GM18858 (cell line): ENCODE results near the gene CACNB2.

Experiments
- ATAC-seq: cut with Tn5 transposase; IDR thresholded peaks from one replicate; pipeline ENCODE4 v1.9.1; 2021; ENCODE audit not compliant: unreplicated experiment

The CACNB2 gene

DNA sequence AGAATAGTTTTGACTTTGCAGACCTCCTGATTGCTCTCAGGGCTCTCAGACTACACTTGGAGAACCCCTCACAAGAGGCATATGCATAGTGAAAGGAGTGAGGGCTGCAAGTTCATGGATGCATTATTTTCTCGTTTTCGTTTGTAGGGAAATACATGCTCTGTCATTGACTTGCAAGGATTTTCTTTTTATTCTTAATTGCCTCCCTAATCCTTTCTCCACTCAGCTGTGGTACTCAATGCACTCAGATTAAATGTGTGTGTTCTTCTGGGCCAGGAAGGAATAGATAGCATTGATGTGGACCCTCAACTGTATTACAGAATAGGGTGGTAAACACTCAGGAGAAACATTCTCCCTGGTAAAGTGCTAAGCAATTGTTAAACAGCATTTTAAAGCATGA lies 188.7 kb downstream of the CACNB2 start:
- no peak for ATAC-seq

DNA sequence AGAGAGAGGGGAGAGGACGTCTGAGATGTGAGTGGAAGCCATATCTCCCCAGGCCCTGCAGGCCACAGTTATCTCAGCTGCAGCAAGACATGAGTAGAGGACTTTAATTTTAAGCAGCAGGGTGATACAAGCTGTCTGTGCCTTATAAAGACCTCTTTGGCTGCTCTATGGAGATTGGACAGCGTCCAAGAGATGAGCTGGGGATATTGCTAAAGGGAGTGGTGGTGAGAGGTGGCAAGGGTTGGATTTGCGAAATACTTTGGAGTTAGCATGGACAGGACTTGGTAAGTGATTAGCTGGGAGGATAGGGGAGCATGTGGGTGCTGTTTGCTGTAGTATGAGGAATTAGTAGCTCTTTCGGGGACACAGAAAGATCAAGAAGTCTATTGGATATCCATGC lies 191.8 kb downstream of the CACNB2 start:
- ATAC-seq, result no peak

DNA sequence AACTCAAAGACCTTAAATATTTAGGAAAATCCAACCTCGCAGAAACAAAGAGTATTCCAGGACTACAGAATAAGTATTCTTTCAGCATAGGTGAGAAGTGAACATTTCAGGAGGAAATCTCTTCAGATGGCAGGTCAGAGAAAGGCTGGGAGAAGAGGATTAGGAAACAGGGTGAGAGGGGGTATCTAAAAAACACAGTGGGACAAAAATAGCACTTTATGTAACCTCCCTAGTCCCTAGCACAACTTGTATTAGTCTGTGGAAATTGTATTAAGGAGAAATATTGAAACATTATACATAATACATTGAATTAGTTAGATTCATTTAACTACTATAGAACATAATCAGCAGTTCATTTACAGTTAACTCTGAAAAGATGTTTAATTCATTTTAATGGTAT lies 192.3 kb downstream of the CACNB2 start:
- no peak for ATAC-seq

DNA sequence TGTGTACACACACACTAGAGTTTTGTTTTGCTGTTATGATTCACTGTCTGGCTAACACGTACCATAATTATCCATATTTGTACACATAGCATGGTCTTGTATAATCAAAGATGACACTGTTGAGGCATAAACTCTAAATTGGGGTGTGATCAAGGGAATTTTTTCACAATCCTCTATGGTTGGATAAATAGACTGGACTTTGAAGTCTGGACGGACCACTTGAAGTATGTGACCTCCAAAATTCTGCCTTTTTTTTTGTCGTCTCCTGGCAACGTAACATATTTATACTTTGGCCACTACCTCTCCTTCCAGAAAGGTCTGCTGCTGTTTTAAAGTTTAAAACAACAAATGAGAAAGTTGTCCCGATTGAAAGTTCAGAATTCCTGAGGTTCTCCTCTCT lies 193.4 kb downstream of the CACNB2 start:
- ATAC-seq, result no peak

DNA sequence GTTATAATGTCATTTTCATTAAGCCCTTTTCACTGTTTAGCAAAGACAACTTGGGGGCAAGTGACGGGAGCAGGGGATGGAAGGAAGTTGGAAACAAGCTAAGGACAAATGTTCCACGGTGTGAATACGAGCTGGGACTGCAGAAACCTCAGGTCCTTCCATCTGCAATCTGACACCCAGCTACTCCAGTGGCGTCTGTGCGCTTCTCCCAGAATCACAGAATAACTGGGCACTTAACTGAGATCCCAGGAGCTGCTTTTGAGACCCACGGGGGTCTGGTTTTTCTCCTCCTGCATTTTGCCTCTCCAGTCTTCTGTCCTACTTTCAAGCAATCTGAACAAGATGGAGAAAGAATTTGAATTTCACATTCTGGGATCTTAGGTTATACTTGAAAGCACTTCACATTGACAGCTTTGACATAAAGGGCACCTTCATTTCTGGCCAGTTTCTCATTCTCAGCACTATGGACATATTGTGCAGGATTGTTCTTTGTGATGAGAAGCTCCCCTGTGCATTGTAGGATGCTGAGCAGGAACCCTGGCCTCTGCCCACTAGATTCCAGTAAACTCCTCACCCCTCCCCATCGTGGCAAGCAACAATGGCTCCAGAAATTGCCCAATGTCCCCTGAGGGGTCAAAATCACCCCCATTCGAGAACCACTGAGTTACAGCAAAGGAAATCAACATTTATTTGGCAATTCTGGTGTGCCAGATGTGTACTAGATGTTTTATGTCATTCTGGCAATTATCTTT lies 194.1 kb downstream of the CACNB2 start:
- ATAC-seq, result no peak

DNA sequence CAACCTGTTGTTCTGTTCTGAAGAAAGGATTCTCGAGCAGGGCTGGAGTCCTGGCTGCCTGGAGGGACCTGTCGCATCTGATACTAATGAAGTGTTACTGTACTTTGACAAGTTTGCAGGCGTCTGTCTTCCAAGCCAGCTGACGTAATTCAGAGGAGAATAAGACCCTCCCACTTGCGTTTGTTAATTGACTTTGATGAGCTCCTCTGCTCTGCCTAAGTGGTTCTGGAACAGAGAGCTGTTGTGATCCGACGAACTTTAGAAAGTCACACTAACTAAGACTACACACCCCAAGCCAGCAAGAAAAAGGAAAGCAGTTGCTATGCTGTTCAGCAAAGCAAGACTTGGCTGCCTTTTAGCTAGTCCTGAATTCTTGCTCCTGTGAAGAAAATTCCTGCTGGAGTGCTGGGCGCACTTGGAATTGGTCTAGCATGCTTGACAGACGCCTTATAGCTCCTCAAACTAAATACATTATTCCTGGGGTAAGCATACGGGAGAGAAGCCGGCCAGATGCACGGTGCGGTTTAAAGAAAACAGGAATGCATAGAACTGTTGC lies 200.3 kb downstream of the CACNB2 start:
- no peak for ATAC-seq

DNA sequence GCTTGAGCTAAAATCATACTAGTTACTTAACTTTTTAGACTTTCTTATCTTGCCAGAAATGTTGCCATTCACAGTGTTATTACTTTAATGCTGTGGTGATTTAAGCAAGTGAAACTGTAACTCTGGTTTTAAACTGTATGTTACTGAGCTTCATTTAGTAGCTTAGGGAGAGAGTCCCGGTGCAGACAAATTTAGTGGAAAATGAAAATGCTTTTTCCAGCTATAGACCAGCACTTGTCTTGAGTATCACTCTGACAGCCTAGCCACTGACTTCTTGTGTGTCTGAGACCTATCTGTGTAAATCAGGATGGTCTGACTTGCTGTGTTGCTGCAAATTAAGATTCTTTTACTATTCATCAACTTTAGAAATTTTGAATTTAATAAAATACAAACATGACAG lies 200.8 kb downstream of the CACNB2 start:
- no peak for ATAC-seq

DNA sequence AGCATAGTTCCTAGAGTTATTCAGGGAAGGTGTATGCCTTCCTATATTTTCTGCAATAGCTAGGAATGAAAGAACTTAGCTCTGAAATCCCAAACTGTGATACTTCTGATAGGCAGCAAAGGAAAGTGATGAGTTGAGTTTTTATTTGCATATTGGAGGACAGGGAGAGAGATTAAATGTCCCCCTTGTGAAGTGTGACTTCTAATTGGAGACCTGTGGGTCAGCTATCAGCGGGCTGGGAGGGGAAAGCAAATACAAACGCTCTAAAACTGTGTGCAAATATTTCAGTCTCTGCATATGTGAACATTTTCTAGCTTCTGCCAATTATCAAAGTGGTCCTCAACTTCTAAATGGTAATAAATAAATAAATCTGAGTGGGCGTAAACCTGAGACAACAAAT lies 203.3 kb downstream of the CACNB2 start:
- no peak for ATAC-seq

DNA sequence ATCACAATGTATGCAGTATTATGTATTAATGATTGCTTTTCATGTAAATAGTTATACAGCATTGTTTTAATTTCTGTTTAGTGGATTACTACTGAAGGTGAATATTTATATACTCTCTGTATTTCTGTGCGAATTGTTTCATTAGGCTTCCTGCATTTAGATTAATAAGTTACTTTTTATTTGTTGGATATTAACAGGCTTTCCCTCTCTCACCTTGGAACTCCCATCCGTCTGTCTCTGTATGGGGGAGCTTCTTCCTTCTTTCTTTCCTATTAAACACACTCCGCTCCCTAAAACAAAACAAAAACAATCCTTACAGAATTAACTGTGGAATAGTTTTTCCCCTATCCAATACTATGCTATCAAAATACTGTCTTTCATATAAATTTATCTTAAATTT lies 205.1 kb downstream of the CACNB2 start:
- no peak for ATAC-seq

DNA sequence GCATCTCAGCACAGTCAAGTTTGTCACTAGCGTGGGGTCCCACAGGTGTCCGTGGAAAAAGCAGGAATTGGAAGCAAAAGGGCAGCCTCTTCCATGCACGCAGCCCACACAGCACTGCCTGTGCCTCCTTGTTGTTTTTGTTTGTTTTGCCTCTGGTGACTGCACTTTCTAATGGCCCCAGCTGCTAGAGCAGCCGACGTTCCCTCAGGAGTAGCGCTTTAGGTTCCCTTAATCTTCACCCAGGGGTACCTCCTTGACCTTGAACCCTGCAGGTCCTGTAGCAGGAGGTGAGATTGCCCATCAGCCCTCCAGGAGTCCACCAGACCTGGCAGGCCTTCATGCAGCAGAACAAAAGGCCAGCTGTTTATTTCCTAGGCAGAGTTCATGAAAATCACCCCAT lies 210.1 kb downstream of the CACNB2 start:
- no peak for ATAC-seq

DNA sequence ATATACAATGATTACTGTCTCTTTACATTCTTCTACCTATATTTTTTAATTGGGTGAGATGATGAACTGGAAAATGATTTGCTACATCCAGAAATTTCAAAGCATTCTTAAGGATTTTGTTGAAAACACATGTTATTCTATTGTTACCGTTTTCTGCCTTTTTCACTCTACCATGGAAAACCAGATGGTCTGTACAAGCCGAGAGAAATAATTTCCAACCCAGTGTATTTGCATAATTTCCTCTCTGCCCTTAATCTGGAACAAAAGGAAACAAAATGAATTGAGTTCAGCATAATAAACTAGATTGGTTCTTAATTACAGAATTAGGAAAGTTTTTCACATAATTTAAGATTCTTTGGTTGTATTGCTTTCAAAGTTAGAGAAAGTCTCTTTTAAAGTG lies 211.2 kb downstream of the CACNB2 start:
- no peak for ATAC-seq

DNA sequence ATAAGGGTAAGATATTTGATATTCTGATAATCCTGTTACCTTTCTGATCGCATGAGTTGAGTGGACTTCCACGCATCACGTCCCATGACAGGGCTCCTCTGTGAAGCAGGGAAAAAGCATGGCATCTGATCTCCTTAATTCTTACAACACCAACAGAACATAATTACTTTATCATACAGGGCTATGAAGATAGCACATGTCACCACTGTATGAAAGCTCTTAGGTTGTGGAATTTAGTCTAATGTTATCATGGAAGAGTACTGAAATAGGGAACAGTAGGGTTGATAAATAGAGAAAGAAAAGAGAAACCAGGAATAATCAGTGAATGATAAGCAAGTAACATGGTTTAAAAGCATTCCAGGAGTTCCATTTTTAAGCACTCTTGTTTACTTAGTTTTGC lies 212.0 kb downstream of the CACNB2 start:
- ATAC-seq, result no peak

DNA sequence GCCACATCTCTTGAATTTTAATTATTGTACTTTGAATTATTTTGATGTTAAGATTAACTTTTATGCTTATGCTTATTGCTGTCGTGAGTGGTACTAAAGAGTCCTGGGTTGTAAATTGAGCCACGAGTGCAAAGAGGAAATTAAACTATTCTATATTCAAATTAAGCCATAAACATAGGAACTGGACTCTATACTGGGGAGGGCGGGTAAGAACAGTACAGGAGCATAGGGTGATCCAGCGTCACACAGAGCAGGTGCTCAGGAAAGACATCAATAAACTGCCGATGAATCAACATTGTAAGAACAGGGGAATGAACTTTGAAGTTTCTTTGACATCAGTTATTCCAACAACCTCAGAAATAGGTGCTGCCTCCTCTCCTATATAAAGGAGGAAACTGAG lies 219.6 kb downstream of the CACNB2 start:
- ATAC-seq, result no peak

DNA sequence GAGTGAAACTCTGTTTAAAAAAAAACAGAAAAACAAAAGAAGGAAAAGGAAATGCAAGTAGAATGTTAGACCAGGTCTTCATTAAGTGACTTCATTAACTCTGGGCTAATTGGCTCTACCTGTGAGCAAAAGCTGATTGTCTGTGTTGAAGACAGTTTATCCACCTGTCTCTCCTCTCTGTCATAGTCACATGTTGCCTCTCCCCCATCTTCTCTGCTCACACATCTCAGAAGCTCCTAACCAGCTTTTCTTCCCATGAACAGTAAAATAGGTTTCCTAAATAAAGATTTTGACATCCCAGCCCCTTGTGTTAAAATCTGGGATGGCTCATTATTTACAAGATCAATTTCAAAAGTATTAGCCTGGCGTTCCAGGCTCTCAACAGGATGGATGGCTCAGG lies 222.7 kb downstream of the CACNB2 start:
- no peak for ATAC-seq

DNA sequence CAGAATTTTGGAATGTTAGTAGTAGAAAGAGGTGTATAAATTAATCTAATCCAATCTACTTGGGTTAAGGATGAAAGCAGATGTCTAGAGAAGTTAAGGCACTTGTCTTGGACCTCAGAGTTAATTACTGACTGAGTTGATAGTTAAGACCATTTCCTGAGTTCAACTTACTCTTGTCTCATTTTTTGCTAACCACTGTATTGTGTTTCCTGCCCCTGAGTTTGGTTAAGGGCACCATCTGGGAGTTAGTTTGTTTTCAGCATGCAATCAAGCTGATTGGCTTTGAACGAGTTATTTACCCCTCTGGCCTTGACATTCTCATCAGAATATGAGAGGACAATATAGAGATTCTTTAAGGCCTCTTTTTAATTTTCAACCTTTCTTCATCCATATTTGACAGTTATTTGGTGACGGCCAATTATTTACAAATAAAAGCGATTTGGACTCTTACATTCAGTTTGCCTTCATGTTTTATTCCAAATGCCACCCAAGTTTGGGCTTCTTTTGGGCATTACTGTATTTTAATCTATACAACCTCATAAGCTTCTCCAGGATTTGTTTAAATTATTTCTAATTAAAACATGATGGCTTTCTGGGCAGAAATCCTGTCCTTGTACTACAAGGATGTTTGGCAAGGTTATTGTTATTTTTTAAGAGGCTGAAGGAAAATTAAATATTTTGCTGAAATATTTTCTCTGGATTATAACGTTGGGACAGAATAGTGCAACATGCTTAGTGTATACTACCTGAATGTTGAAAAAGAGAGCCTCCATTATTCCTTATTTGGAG lies 225.0 kb downstream of the CACNB2 start:
- ATAC-seq, result peak; percentile 51

DNA sequence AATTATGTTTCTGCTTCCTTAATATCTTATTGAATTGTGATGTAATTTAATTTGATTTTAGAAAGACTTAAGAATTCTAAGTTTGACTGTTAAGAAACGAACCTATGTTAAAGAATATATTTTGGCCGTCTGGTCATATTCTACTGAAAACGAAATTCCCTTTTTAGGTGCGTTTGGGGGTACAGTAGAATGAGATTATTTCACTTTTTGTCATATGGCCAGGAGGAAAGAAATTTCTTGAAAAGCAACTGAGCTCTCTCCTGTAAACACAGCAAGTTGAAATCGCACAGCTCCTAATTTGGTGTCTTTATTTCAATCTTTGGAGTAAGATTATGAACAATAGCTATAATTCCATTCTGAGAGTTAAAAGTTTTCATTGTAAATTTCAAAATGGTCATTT lies 227.6 kb downstream of the CACNB2 start:
- no peak for ATAC-seq

DNA sequence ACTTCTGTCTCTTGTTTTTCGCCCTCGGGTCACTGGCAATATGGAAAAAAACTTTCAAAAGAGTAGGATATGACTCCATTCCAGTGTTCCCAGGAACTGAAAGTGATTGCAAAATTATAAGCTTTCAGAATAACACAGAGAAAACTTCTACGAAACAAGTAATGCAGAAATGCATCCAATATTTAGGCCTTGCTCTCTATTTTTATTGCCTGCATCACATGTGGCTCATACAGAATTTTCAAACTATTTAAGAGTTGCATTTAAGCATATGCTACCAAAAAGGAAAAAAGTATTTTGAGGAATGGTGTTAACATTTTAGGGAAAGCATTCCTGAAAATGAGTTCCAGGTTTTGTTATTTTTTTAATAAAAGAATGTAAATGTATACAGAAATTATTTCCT lies 228.0 kb downstream of the CACNB2 start:
- no peak for ATAC-seq

DNA sequence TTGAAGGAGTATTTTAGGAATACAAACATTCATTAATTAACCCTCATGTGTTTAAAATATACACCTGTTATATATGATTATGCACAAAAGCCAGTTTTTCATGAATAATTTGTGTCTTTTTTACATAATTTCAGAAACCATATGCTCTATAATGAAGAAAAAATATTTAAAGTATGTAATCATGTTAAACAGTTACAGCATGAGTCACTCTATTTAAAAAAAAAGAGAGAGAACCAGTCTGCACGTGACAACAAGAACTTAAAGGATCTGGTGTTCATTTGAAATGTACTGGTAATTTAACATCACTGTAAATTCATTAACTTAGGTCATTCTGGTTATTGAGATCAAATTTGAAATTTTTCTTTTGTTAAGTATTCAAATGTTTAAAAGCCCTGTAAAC lies 228.5 kb downstream of the CACNB2 start:
- ATAC-seq, result no peak

DNA sequence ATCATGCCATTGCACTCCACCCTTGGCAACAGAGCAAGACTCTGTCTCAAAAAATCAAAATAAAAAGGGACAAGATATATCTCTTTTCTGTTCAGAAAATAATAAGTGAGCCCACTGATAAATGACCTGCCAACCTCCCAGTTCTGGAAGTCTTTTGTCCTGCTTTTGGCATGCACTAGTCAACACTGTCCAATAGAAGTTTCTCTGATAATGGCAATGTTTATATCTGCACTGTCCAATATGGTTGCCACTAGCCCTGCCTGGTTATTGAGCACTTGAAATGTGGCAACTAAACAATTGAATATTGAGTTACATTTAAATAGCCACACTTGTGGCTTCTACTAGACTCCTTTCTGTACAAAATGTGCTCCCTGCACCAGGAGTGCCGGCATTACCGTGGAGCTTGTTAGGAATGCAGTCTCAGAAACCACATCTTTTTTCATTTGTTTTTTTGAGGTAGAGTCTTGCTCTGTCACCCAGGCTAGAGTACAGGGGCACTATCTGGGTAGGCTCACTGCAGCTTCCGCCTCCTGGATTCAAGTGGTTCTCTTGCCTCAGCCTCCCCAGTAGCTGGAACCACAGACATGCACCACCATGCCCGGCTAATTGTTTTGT lies 229.7 kb downstream of the CACNB2 start:
- ATAC-seq, result no peak

DNA sequence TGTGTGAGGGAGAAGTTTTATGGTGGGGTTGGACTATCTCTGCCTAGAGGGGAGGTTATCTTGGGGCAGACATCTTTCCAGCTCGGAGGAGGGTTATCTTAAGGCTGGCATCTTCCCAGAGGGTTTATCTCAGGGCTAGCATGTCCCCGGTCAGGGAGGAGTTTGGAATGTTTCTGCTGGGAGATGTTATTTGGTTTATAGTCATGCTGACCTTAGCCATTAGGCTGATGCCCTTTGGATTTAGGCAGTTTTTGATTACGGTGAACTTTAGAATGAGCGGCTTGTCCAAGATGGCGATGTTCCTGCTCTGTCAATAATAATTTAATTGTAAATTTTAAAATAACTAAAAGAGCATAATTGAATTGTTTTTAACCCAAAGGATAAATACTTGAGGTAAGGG lies 236.4 kb downstream of the CACNB2 start:
- ATAC-seq, result no peak

DNA sequence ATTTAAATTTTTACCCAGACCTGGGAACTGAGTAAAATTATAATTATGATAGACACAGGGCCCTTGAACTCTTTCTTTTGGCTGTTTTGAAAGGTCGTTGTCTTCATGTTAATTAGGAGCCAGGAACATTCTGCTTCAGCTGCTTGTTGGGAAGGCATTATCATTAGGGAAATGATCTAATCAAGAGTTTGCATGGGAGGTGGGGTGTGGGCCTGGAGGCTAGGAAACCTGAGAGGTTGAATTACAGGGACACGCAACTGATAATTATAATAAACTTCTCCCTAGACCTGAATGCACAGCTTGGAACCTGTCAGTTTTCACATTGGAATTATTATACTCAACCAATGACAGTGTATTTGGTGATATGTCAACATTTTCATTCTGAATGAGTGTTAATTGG lies 237.7 kb downstream of the CACNB2 start:
- ATAC-seq, result no peak

DNA sequence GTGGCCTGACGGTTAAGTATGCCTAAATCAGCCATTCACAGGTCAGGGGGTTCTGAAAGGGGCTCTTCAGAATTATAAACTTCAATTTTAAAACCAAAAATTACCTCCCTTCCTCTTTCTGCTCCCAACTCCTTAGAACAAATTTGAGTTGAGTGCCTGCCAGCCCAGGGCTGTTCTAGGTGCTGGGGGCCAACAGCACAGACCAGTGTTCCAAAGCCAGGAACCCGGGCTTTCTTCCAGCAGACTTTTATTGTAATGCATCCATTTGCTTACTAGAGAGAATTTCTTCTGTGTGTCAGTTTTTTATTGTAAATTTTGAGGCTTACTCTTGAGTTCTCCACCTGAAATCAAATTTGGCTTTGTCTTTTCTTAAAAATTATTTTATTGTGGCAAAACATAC lies 238.5 kb downstream of the CACNB2 start:
- no peak for ATAC-seq
